HepG2 (cell line): ENCODE results near the gene PYURF. TPM values are rescaled to one million over a fixed set of nuclear protein-coding genes. Genes with fewer than 3 reads are reported as not detected.

Experiments used
- CHD4 ChIP-seq: fragments of 200-600 bp; sonication (generic); IDR thresholded peaks from 2 replicates; pipeline ENCODE4 v1.7.0; 2017; ENCODE audit warnings: mild to moderate bottlenecking, low read length, borderline replicate concordance
- HIVEP1 ChIP-seq: sonication (generic); formaldehyde crosslinking; IDR thresholded peaks from 2 replicates; pipeline ENCODE4 v1.4.0; 2020; ENCODE audit warnings: mild to moderate bottlenecking, missing genetic modification reagents
- HMGXB3 ChIP-seq: sonication (generic); formaldehyde crosslinking; IDR thresholded peaks from 2 replicates; pipeline ENCODE4 v1.4.0; 2020; ENCODE audit warnings: missing genetic modification reagents, borderline replicate concordance
- HNRNPLL ChIP-seq: fragments of 200-400 bp; formaldehyde crosslinking; IDR thresholded peaks from 2 replicates; pipeline ENCODE4 v1.6.1; 2017; ENCODE audit warnings: mild to moderate bottlenecking, low read depth, low read length; ENCODE audit not compliant: poor library complexity, severe bottlenecking
- MTA3 ChIP-seq: sonication (generic); formaldehyde crosslinking; IDR thresholded peaks from 2 replicates; pipeline ENCODE4 v1.4.0; 2020; ENCODE audit warnings: missing genetic modification reagents
- NFIB ChIP-seq: sonication (generic); formaldehyde crosslinking; IDR thresholded peaks from 2 replicates; pipeline ENCODE4 v1.9.0; 2021; ENCODE audit warnings: missing genetic modification reagents, mild to moderate bottlenecking, borderline replicate concordance
- RFXANK ChIP-seq: IDR thresholded peaks from 2 replicates; pipeline ENCODE4 v1.6.1; 2016
- ZFY ChIP-seq: sonication (generic); formaldehyde crosslinking; IDR thresholded peaks from 2 replicates; pipeline ENCODE4 v1.4.0; 2020; ENCODE audit warnings: missing genetic modification reagents
- ZNF10 ChIP-seq: sonication (generic); formaldehyde crosslinking; IDR thresholded peaks from 2 replicates; pipeline ENCODE4 v1.4.0; 2020; ENCODE audit warnings: mild to moderate bottlenecking, low read depth, missing genetic modification reagents, borderline replicate concordance
- ZNF569 ChIP-seq: sonication (generic); formaldehyde crosslinking; IDR thresholded peaks from 2 replicates; pipeline ENCODE4 v1.5.0; 2020; ENCODE audit warnings: mild to moderate bottlenecking, missing genetic modification reagents, moderate library complexity, borderline replicate concordance
- ZNF646 ChIP-seq: sonication (generic); formaldehyde crosslinking; IDR thresholded peaks from 2 replicates; pipeline ENCODE4 v1.9.0; 2021; ENCODE audit warnings: mild to moderate bottlenecking, missing genetic modification reagents
- polyA plus RNA-seq, 8 experiments: library from polyadenylated mRNA; depleted of rRNA in 3 of 8; stranded (reverse) in 7 of 8; unstranded in 1 of 8; fragments of >200 nt; fragmentation: Illumina TruSeq in 4 of 8; extraction: Trizol in 4 of 8; gene quantifications; 2 replicates each; pipeline versions ENCODE4 v1.2.1 to v1.2.3, GENCODE V29; 2011 to 2016; ENCODE audit warnings: low read depth in 4 of 8, missing spikeins in 1 of 8, mixed read lengths in 1 of 8; ENCODE audit not compliant: insufficient read depth in 1 of 8
- total RNA-seq, 5 experiments: library from RNA; depleted of rRNA; stranded (reverse); fragments of >200 nt; fragmentation: Illumina TruSeq; extraction: Trizol; gene quantifications; 2 replicates each; pipeline ENCODE4 v1.2.3, GENCODE V29; 2016; ENCODE audit warnings: low read depth in 1 of 5

Gene PYURF
- total and polyA plus RNA-seq, 2 of the 13 experiments (the other 11 are each of a cell fraction or from before 2014, with no cell fraction given): 59.9 to 95.2 TPM

GRCh38 chr4:88514557-88515511 lies 8.7 kb downstream of the PYURF start (continued):
- TF ChIP-seq HIVEP1 (no peak), ZNF10 (no peak), MTA3 (CRISPR knock-in tag) (no peak), NFIB (CRISPR knock-in tag) (no peak), HMGXB3 (CRISPR knock-in tag) (no peak), ZNF646 (CRISPR knock-in tag) (no peak), RFXANK (CRISPR knock-in tag) (no peak), HNRNPLL (no peak), ZNF569 (CRISPR knock-in tag) (no peak), ZFY (CRISPR knock-in tag) (no peak), CHD4 (no peak; the same call in 1 of the 2 replicates)
- TF ChIP-seq, all 625 proteins: peak for 77
